Adrenal gland (tissue), 5 donors: ENCODE measurements around the gene ABCD1.

Source experiments
- CTCF ChIP-seq, 6 experiments: fragments of 450-650 bp in 4 of 6; fragments of 200-600 bp in 2 of 6; sonication (generic) in 1 of 6; IDR thresholded peaks; 1 replicate in 5 of 6; 2 replicates in 1 of 6; pipeline versions ENCODE4 v1.5.1 to v1.8.0; 2016 to 2021; ENCODE audit warnings: antibody characterized with exemption in 6 of 6, mild to moderate bottlenecking in 2 of 6, moderate library complexity in 1 of 6
- POLR2A ChIP-seq, 2 donors: fragments of 450-650 bp; IDR thresholded peaks; one replicate each; pipeline ENCODE4 v1.6.1; 2017; ENCODE audit warnings: antibody characterized with exemption in 2 of 2, mild to moderate bottlenecking in 2 of 2, moderate library complexity in 1 of 2
- donor health status: DM: no; HTN: no; CAD: no.

DNA sequence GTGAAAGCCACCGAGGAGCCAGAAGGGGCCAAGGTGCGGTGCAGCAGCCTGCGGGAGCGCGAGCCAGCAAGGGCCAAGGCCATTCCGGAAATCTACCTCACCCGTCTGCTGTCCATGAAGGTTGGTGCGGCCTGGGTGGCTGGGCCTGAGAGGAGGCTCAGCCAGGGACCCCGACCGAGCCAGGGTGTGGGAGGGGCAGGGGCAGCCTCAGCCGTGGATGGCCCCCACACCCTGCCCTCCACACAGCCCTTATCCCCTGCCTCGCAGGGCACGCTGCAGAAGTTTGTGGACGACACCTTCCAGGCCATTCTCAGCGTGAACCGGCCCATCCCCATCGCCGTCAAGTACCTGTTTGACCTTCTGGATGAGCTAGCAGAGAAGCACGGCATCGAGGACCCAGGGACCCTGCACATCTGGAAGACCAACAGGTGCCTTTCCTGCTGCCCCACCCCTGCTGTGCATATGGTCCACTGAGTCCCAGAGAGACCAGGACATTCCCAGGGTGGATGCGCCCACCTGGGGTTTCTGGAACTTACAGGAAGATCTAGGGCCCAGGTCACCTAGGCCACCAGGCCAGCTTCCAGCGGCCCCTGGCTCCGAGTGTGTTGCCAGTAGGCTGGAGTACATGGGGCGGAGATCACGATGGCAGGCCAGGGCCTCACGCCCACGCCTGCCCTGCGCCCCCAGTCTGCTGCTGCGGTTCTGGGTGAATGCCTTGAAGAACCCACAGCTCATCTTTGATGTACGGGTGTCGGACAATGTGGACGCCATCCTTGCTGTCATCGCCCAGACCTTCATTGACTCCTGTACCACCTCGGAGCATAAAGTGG, 52.8 kb downstream of the ABCD1 start:
- no peak for TF ChIP-seq POLR2A (IDR thresholded peaks at IDR 0.05)
- TF ChIP-seq CTCF (IDR thresholded peaks at IDR 0.05): no peak
